H1 (cell line): ENCODE data around the gene LOXHD1. TPM values are rescaled to one million over a fixed set of nuclear protein-coding genes. Genes with fewer than 3 reads are reported as not detected.

ENCODE experiments used
- CTCF ChIA-PET: fragments of 300-600 bp; sonication (Branson Sonifier 250); formaldehyde crosslinking; loops from one replicate; lab custom pipeline; 2021; ENCODE audit not compliant: partially characterized antibody; lab: Charles Lee
- POLR2A ChIA-PET: fragments of 300-600 bp; sonication (Branson Sonifier 250); formaldehyde crosslinking; loops from one replicate; lab custom pipeline; 2021; ENCODE audit warnings: inconsistent platforms; ENCODE audit not compliant: partially characterized antibody; lab: Charles Lee
- DNase-seq, 2 experiments: peaks; one replicate each; pipeline versions ENCODE4 v3.0.0 to v3.0.0-alpha.2; 2010 to 2022; ENCODE audit warnings: low spot score in 2 of 2, low read depth in 1 of 2, mixed read lengths in 1 of 2
- FAIRE-seq: peaks from 2 replicates; lab custom pipeline; 2011; peaks lifted over from hg19 to GRCh38; lab: Jason Lieb, UNC
- H2AFZ ChIP-seq: 2 replicates; pipeline ENCODE4 v1.8.1; 2012; ENCODE audit warnings: low read length, inconsistent platforms
- H2AK5ac ChIP-seq: 2 replicates; pipeline ENCODE4 v1.6.1; 2013; ENCODE audit warnings: low read depth, low read length
- H2BK120ac ChIP-seq: replicated peaks from 2 replicates; pipeline ENCODE3; 2013; ENCODE audit warnings: low read depth, low read length, inconsistent platforms
- H2BK12ac ChIP-seq: 2 replicates; pipeline ENCODE4 v1.6.1; 2013; ENCODE audit warnings: low read depth, low read length
- H2BK15ac ChIP-seq: 2 replicates; pipeline ENCODE4 v1.6.1; 2013; ENCODE audit warnings: low read length
- H2BK20ac ChIP-seq: 2 replicates; pipeline ENCODE4 v1.6.1; 2013; ENCODE audit warnings: low read length
- H2BK5ac ChIP-seq: 2 replicates; pipeline ENCODE4 v1.6.1; 2013; ENCODE audit warnings: low read depth, low read length
- H3K14ac ChIP-seq: 2 replicates; pipeline ENCODE4 v1.6.1; 2013; ENCODE audit warnings: inconsistent platforms; ENCODE audit not compliant: insufficient read length
- H3K18ac ChIP-seq: 2 replicates; pipeline ENCODE4 v1.6.1; 2013; ENCODE audit warnings: low read length; ENCODE audit errors: extremely low read depth
- H3K23ac ChIP-seq: 2 replicates; pipeline ENCODE4 v1.6.1; 2013; ENCODE audit warnings: inconsistent platforms; ENCODE audit not compliant: insufficient read length
- H3K23me2 ChIP-seq: 2 replicates; pipeline ENCODE4 v1.6.1; 2013; ENCODE audit warnings: low read depth, low read length
- H3K27ac ChIP-seq: 2 replicates; pipeline ENCODE4 v1.6.1; 2011; ENCODE audit warnings: low read depth, low read length, inconsistent platforms
- H3K27me3 ChIP-seq, 4 experiments: replicated peaks in 1 of 4; 1 replicate in 1 of 4; 2 replicates in 3 of 4; pipeline versions ENCODE4 v1.6.1 to v1.8.1; 2011 to 2013; ENCODE audit warnings: low read length in 3 of 4, mild to moderate bottlenecking in 3 of 4, inconsistent platforms in 2 of 4, mixed read lengths in 2 of 4, moderate library complexity in 1 of 4; ENCODE audit not compliant: control insufficient read depth in 3 of 4, insufficient read depth in 3 of 4; ENCODE audit errors: extremely low read depth in 1 of 4
- H3K36me3 ChIP-seq, 4 experiments: 2 replicates each; pipeline versions ENCODE4 v1.6.1 to v1.8.1; 2011 to 2013; ENCODE audit warnings: mild to moderate bottlenecking in 4 of 4, low read length in 3 of 4, moderate library complexity in 2 of 4, control low read depth in 1 of 4, inconsistent platforms in 1 of 4; ENCODE audit not compliant: insufficient read depth in 4 of 4, control insufficient read depth in 2 of 4
- H3K4ac ChIP-seq: replicated peaks from 2 replicates; pipeline ENCODE3; 2013; ENCODE audit warnings: low read length, low read depth, mixed read lengths, inconsistent platforms; ENCODE audit not compliant: insufficient read length
- H3K4me1 ChIP-seq, 4 experiments: replicated peaks in 1 of 4; 1 replicate in 1 of 4; 2 replicates in 3 of 4; pipeline versions ENCODE4 v1.6.1 to v1.8.1; 2011 to 2013; ENCODE audit warnings: low read length in 3 of 4, inconsistent platforms in 2 of 4, mixed read lengths in 1 of 4; ENCODE audit not compliant: insufficient read depth in 4 of 4, control insufficient read depth in 3 of 4
- H3K4me2 ChIP-seq, 2 experiments: 2 replicates each; pipeline versions ENCODE4 v1.6.1 to v1.8.1; 2011 to 2013; ENCODE audit warnings: low read depth in 2 of 2, low read length in 2 of 2, control low read depth in 1 of 2, inconsistent platforms in 1 of 2, mild to moderate bottlenecking in 1 of 2; ENCODE audit not compliant: insufficient read depth in 1 of 2
- H3K4me3 ChIP-seq, 4 experiments: fragments of 200-600, 300-600 bp in 1 of 4; sonication (generic), shearing (Covaris generic), sonication (Bioruptor Twin) in 1 of 4; 2 replicates each; pipeline versions ENCODE4 v1.5.1 to v1.8.1; 2011 to 2016; ENCODE audit warnings: low read length in 4 of 4, low read depth in 3 of 4, control low read depth in 2 of 4, inconsistent platforms in 2 of 4, mild to moderate bottlenecking in 2 of 4, mixed read lengths in 1 of 4, moderate library complexity in 1 of 4; ENCODE audit not compliant: insufficient read depth in 2 of 4; ENCODE audit errors: extremely low read depth in 1 of 4
- H3K56ac ChIP-seq: replicated peaks from 2 replicates; pipeline ENCODE3; 2013; ENCODE audit warnings: low read depth, mild to moderate bottlenecking, mixed read lengths, low read length, inconsistent platforms; ENCODE audit not compliant: insufficient read length
- H3K79me1 ChIP-seq: 2 replicates; pipeline ENCODE4 v1.6.1; 2013; ENCODE audit warnings: low read depth, low read length, control low read depth
- H3K79me2 ChIP-seq, 2 experiments: 2 replicates each; pipeline versions ENCODE4 v1.6.1 to v1.8.1; 2012 to 2013; ENCODE audit warnings: low read length in 2 of 2, mild to moderate bottlenecking in 2 of 2, inconsistent platforms in 1 of 2; ENCODE audit not compliant: insufficient read depth in 2 of 2, control insufficient read depth in 1 of 2
- H3K9ac ChIP-seq, 4 experiments: replicated peaks in 1 of 4; 1 replicate in 1 of 4; 2 replicates in 3 of 4; pipeline versions ENCODE4 v1.6.1 to v1.8.1; 2011 to 2013; ENCODE audit warnings: low read depth in 3 of 4, low read length in 3 of 4, control low read depth in 2 of 4, mild to moderate bottlenecking in 2 of 4, moderate library complexity in 2 of 4, inconsistent platforms in 1 of 4; ENCODE audit errors: extremely low read depth in 1 of 4
- H3K9me3 ChIP-seq, 2 experiments: 2 replicates each; pipeline versions ENCODE4 v1.6.1 to v1.8.1; 2012 to 2013; ENCODE audit warnings: mild to moderate bottlenecking in 2 of 2, moderate library complexity in 2 of 2, control low read depth in 1 of 2, inconsistent platforms in 1 of 2, low read depth in 1 of 2, low read length in 1 of 2, mixed read lengths in 1 of 2; ENCODE audit not compliant: insufficient read depth in 2 of 2
- H4K20me1 ChIP-seq, 2 experiments: replicated peaks in 1 of 2; 2 replicates each; pipeline versions ENCODE3 to v1.8.1; 2011 to 2013; ENCODE audit warnings: inconsistent platforms in 2 of 2, low read length in 2 of 2, mild to moderate bottlenecking in 1 of 2; ENCODE audit not compliant: insufficient read depth in 2 of 2, control insufficient read depth in 1 of 2
- H4K5ac ChIP-seq: 2 replicates; pipeline ENCODE4 v1.6.1; 2013; ENCODE audit warnings: low read length, low read depth, mixed read lengths, inconsistent platforms; ENCODE audit not compliant: insufficient read length
- H4K8ac ChIP-seq: 2 replicates; pipeline ENCODE4 v1.8.0; 2013; ENCODE audit warnings: mild to moderate bottlenecking, moderate library complexity, low read length, inconsistent platforms; ENCODE audit not compliant: insufficient read depth; ENCODE audit errors: extremely low read depth
- H4K91ac ChIP-seq: replicated peaks from 2 replicates; pipeline ENCODE3; 2013; ENCODE audit warnings: low read length, mixed read lengths, inconsistent platforms; ENCODE audit not compliant: insufficient read length
- E2F6 ChIP-seq: IDR thresholded peaks from 2 replicates; pipeline ENCODE4 v1.6.1; 2012; ENCODE audit warnings: inconsistent platforms
- RAD21 ChIP-seq, 2 experiments: IDR thresholded peaks in 1 of 2; conservative IDR thresholded peaks in 1 of 2; 2 replicates each; pipeline ENCODE4 v1.6.1; 2011; ENCODE audit warnings: low read depth in 2 of 2, low read length in 2 of 2, improper control_type of control experiment in 1 of 2, inconsistent platforms in 1 of 2, mild to moderate bottlenecking in 1 of 2, moderate library complexity in 1 of 2
- SIN3A ChIP-seq, 2 experiments: IDR thresholded peaks in 1 of 2; conservative IDR thresholded peaks in 1 of 2; 2 replicates each; pipeline ENCODE4 v1.6.1; 2011 to 2012; ENCODE audit warnings: low read length in 2 of 2, improper control_type of control experiment in 1 of 2, low read depth in 1 of 2, mild to moderate bottlenecking in 1 of 2
- WGBS, 2 experiments: shearing (Covaris generic) in 1 of 2; methylation state at CpG; one replicate each; pipeline versions ENCODE4 v1.1.6 to v1.1.7; 2013 to 2015; ENCODE audit warnings: low lambda C conversion rate in 2 of 2, mixed read lengths in 2 of 2, inconsistent platforms in 1 of 2, low coverage in 1 of 2, missing lambda C conversion rate in 1 of 2; ENCODE audit not compliant: insufficient replicate concordance in 2 of 2, insufficient coverage in 1 of 2, insufficient read length in 1 of 2; ENCODE audit errors: extremely low coverage in 1 of 2, missing lambda C conversion rate in 1 of 2; 5-methylcytosine and 5-hydroxymethylcytosine counted together
- polyA plus RNA-seq, 7 experiments: library from polyadenylated mRNA; depleted of rRNA in 3 of 7; stranded (reverse) in 5 of 7; unstranded in 2 of 7; fragments of >200 nt in 5 of 7; fragments of 200-250 nt in 2 of 7; gene quantifications; 1 replicate in 5 of 7; 2 replicates in 1 of 7; 4 replicates in 1 of 7; pipeline versions ENCODE4 v1.2.1 to v1.2.3, GENCODE V29; 2011 to 2013; ENCODE audit warnings: missing spikeins in 2 of 7, mixed read lengths in 2 of 7
- total RNA-seq: library from RNA; stranded (reverse); fragmentation: NEBNext Ultra II Directional; extraction: Animal tissue kit (Norgen Biotek cat#: 25700); gene quantifications from 2 replicates; pipeline ENCODE4 v1.2.1, GENCODE V29; 2021

Gene LOXHD1
- total and polyA plus RNA-seq, 2 of the 8 experiments (the other 6 are each of a cell fraction or from before 2014, with no cell fraction given): 0.02 TPM; not detected in 1

- Histone ChIP-seq H2BK20ac (no peak overlapping the region), H3K36me3 (no peaks in the 10 kb centered on the region), H3K14ac (no peak overlapping the region), H3K4me3 (no peak overlapping the region), H4K20me1 (no peaks in the 10 kb centered on the region), H3K9ac (no peak overlapping the region), H3K23me2 (no peaks in the 10 kb centered on the region), H3K79me1 (no peaks in the 10 kb centered on the region), H3K9me3 (no peaks in the 10 kb centered on the region), H3K4ac (no peak overlapping the region), H3K27me3 (no peaks in the 10 kb centered on the region), H4K91ac (no peak overlapping the region), H2BK12ac (0 out of 2 replicates have a peak overlapping the region, but pooled peaks have one; percentile 17), H3K23ac (no peak overlapping the region), H3K4me2 (no peak overlapping the region), H3K79me2 (no peaks in the 10 kb centered on the region), H4K5ac (no peak overlapping the region), H4K8ac (no peak overlapping the region), H2BK15ac (0 out of 2 replicates have a peak overlapping the region, but pooled peaks have one; percentile 72), H3K27ac (no peak overlapping the region), H2BK5ac (no peak overlapping the region), H3K4me1 (peaks cover 2 to 7% (median 5%) of the 10 kb centered on the region in 4 experiments; a peak in 6 of 7 replicates), H3K18ac (no peak overlapping the region), H2AK5ac (no peak overlapping the region), H2AFZ (no peak overlapping the region), H2BK120ac (no peak overlapping the region), H3K56ac (no peak overlapping the region)
- TF ChIP-seq RAD21 (IDR thresholded peaks at IDR 0.05 in 1 of 2, conservative IDR thresholded peaks at IDR 0.05 in 1 of 2; ENCODE audit: low read depth in 2 of 2, low read length in 2 of 2) (0 out of 4 replicates have a peak, but pooled peaks of 1 of the 2 experiments have one; percentile 9), SIN3A (conservative IDR thresholded peaks at IDR 0.05 in 1 of 2, IDR thresholded peaks at IDR 0.05 in 1 of 2; ENCODE audit: low read depth in 1 of 2, low read length in 2 of 2) (no peak), E2F6 (0 out of 2 replicates have a peak, but pooled peaks have one; percentile 22)
- DNase-seq: no peak
- POLR2A ChIA-PET: no interaction called here
- CTCF ChIA-PET: interaction anchor here (0.6 to 6.6 kb wide), 5 partner anchors 11 to 1102 kb away, joined by 3 to 32 read pairs (median 3); no protein-coding TSS in a partner anchor
- no peak for FAIRE-seq
- WGBS, 2 experiments: 97% methylated on average over 10 of the region's 10 CpGs; no CpG with 5 or more reads in 1 of the 2 experiments
These were observed 90.9 kb downstream of the LOXHD1 start for GRCh38 chr18:46566111-46566510.
